SK-N-SH (cell line): ENCODE data around the gene PPARD. TPM values are rescaled to one million over a fixed set of nuclear protein-coding genes. Genes with fewer than 3 reads are reported as not detected.

ENCODE experiments used
- CTCF ChIA-PET: fragments of 300-600, 350-600 bp; formaldehyde crosslinking; extraction: SDS; loops from one replicate; lab custom pipeline; 2021; lab: Yijun Ruan, JAX
- POLR2A ChIA-PET: fragments of 350-600 bp; sonication (Branson Sonifier 250); formaldehyde crosslinking; extraction: SDS; loops from one replicate; lab custom pipeline; 2020; ENCODE audit warnings: antibody characterized with exemption, inconsistent platforms; lab: Yijun Ruan, JAX
- DNase-seq: peaks from one replicate; pipeline ENCODE4 v3.0.0; 2012
- H2AFZ ChIP-seq: fragments of 200-600 bp; sonication (generic); 2 replicates; pipeline ENCODE4 v1.8.1; 2016; ENCODE audit warnings: antibody characterized with exemption, mild to moderate bottlenecking, low read depth
- H3F3A ChIP-seq: fragments of 200-600 bp; sonication (generic); replicated peaks from 2 replicates; pipeline ENCODE3; 2016; ENCODE audit warnings: antibody characterized with exemption, mild to moderate bottlenecking; ENCODE audit not compliant: insufficient read depth
- H3K27ac ChIP-seq, 2 experiments: fragments of 200-500 bp in 1 of 2; fragments of 200-600 bp in 1 of 2; sonication (Bioruptor generic) in 1 of 2; sonication (generic), shearing (Covaris generic) in 1 of 2; 2 replicates each; pipeline versions ENCODE4 v1.5.1 to v1.6.1; 2014 to 2016; ENCODE audit warnings: low read depth in 2 of 2, inconsistent platforms in 1 of 2, low read length in 1 of 2, mild to moderate bottlenecking in 1 of 2, mixed read lengths in 1 of 2
- H3K27me3 ChIP-seq: fragments of 200-600 bp; sonication (generic), shearing (Covaris generic); 2 replicates; pipeline ENCODE4 v1.6.1; 2016; ENCODE audit warnings: mixed run types; ENCODE audit not compliant: insufficient read depth
- H3K36me3 ChIP-seq, 2 experiments: fragments of 200-500 bp in 1 of 2; fragments of 200-600 bp in 1 of 2; sonication (Bioruptor generic) in 1 of 2; sonication (generic) in 1 of 2; replicated peaks in 1 of 2; 2 replicates each; pipeline versions ENCODE3 to v1.5.1; 2014 to 2016; ENCODE audit warnings: low read length in 1 of 2, mild to moderate bottlenecking in 1 of 2; ENCODE audit not compliant: insufficient read depth in 2 of 2, control insufficient read depth in 1 of 2
- H3K4me1 ChIP-seq, 2 experiments: fragments of 200-500 bp in 1 of 2; fragments of 200-600 bp in 1 of 2; sonication (Bioruptor generic) in 1 of 2; sonication (generic), shearing (Covaris generic) in 1 of 2; 2 replicates each; pipeline versions ENCODE4 v1.5.1 to v1.6.1; 2014 to 2016; ENCODE audit warnings: low read depth in 1 of 2, low read length in 1 of 2, mixed run types in 1 of 2; ENCODE audit not compliant: insufficient read depth in 2 of 2, control insufficient read depth in 1 of 2
- H3K4me2 ChIP-seq: fragments of 200-600 bp; sonication (generic), shearing (Covaris generic); 2 replicates; pipeline ENCODE4 v1.6.1; 2017; ENCODE audit warnings: mixed run types
- H3K4me3 ChIP-seq, 2 experiments: fragments of 200-500 bp in 1 of 2; fragments of 200-600 bp in 1 of 2; sonication (Bioruptor generic) in 1 of 2; sonication (generic), shearing (Covaris generic) in 1 of 2; 2 replicates each; pipeline versions ENCODE4 v1.5.1 to v1.8.1; 2014 to 2016; ENCODE audit warnings: low read depth in 2 of 2, inconsistent platforms in 1 of 2, low read length in 1 of 2, mild to moderate bottlenecking in 1 of 2, mixed read lengths in 1 of 2, moderate library complexity in 1 of 2
- H3K79me2 ChIP-seq: fragments of 200-600 bp; sonication (generic); 2 replicates; pipeline ENCODE4 v1.8.1; 2017; ENCODE audit warnings: mild to moderate bottlenecking; ENCODE audit not compliant: insufficient read depth
- H3K9ac ChIP-seq: fragments of 200-600 bp; sonication (generic); 2 replicates; pipeline ENCODE4 v1.6.1; 2017; ENCODE audit warnings: mixed run types
- H3K9me2 ChIP-seq: fragments of 200-600 bp; sonication (generic); 2 replicates; pipeline ENCODE4 v1.6.1; 2017; ENCODE audit warnings: mixed run types
- H3K9me3 ChIP-seq: fragments of 200-600 bp; sonication (generic); 2 replicates; pipeline ENCODE4 v1.6.1; 2017; ENCODE audit warnings: mixed run types, mild to moderate bottlenecking, moderate library complexity
- H4K20me1 ChIP-seq: fragments of 200-600 bp; sonication (generic); 2 replicates; pipeline ENCODE4 v1.6.1; 2017; ENCODE audit warnings: mild to moderate bottlenecking, mixed run types; ENCODE audit not compliant: insufficient read depth
- CHD2 ChIP-seq: fragments of 150-350 bp; IDR thresholded peaks from 2 replicates; pipeline ENCODE4 v1.6.1; 2018; ENCODE audit warnings: low read length; ENCODE audit not compliant: partially characterized antibody
- EZH2phosphoT487 ChIP-seq: fragments of 200-600 bp; sonication (generic); IDR thresholded peaks from 2 replicates; pipeline ENCODE4 v1.6.1; 2017; ENCODE audit warnings: low read depth, mixed run types, mild to moderate bottlenecking, antibody characterized with exemption, moderate library complexity, borderline replicate concordance
- FOSL2 ChIP-seq: IDR thresholded peaks from 2 replicates; pipeline ENCODE4 v1.4.0; 2012; ENCODE audit warnings: low read depth, mild to moderate bottlenecking, moderate library complexity, borderline replicate concordance
- GABPA ChIP-seq: IDR thresholded peaks from 2 replicates; pipeline ENCODE4 v1.4.0; 2012; ENCODE audit warnings: low read depth, mild to moderate bottlenecking
- NFIC ChIP-seq: IDR thresholded peaks from 2 replicates; pipeline ENCODE4 v1.4.0; 2012; ENCODE audit warnings: borderline replicate concordance
- RCOR1 ChIP-seq: fragments of 150-350 bp; IDR thresholded peaks from 2 replicates; pipeline ENCODE4 v1.6.1; 2017; ENCODE audit warnings: antibody characterized with exemption, low read length
- REST ChIP-seq: IDR thresholded peaks from 2 replicates; pipeline ENCODE4 v1.6.1; 2012; ENCODE audit warnings: mild to moderate bottlenecking, low read depth, low read length, moderate library complexity
- TAF1 ChIP-seq: IDR thresholded peaks from 2 replicates; pipeline ENCODE4 v1.6.1; 2012; ENCODE audit warnings: low read depth, mild to moderate bottlenecking, low read length, moderate library complexity, borderline replicate concordance
- ZBTB33 ChIP-seq: IDR thresholded peaks from 2 replicates; pipeline ENCODE4 v1.4.0; 2012; ENCODE audit warnings: low read depth, borderline replicate concordance
- WGBS: methylation state at CpG from one replicate; pipeline ENCODE4 v1.1.6; 2017; ENCODE audit warnings: low lambda C conversion rate; 5-methylcytosine and 5-hydroxymethylcytosine counted together
- polyA plus RNA-seq, 3 experiments: library from polyadenylated mRNA; depleted of rRNA; stranded (reverse); fragments of >200 nt; gene quantifications; 2 replicates each; pipeline ENCODE4 v1.2.3, GENCODE V29; 2012

Gene PPARD
- polyA plus RNA-seq, 1 of the 3 experiments (the other 2 are of a cell fraction), result 13.3 TPM

DNA sequence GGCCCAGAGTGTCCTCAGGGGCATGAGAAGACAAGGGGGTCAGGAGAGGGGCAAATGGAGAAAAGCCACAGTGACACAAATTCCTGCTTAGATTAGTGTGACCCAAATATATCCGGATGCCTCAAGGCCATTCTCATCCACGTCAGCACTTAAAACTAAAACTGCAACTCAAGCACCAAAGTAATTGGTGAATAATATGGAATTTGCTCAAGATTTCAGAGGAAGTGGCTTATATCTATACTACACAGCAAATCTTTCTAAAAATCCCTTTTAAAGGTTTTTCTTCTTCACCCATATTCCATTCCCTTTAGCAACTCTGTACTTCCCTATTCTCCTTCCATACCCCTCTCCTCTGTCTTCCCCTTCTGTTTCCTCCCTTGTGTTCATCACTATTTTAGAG, 29.6 kb upstream of the PPARD start:
- no peaks in the 10 kb centered on the region for H3K36me3 ChIP-seq
- H4K20me1 ChIP-seq, result no peaks in the 10 kb centered on the region
- peaks cover 0 to 5% of the 10 kb centered on the region in 2 experiments; a peak in 1 of 4 replicates for H3K4me1 ChIP-seq
- H3K27ac ChIP-seq, result no peak overlapping the region
- H3K27me3 ChIP-seq, result peaks cover 10% of the 10 kb centered on the region; the same call in 1 of the 2 replicates
- DNase-seq, result no peak
- no peaks in the 10 kb centered on the region for H3K79me2 ChIP-seq
- TF ChIP-seq CHD2 (no peak), GABPA (no peak), RCOR1 (no peak), ZBTB33 (no peak), FOSL2 (no peak), NFIC (no peak), TAF1 (no peak), EZH2phosphoT487 (no peak), REST (no peak)
- 53% methylated on average over 2 of the region's 2 CpGs for WGBS
- no peaks in the 10 kb centered on the region for H3K9me3 ChIP-seq
- H2AFZ ChIP-seq, result no peak overlapping the region
- ChIA-PET CTCF (interaction anchor here (1.5 kb wide), 1 partner anchor 14 kb away, joined by 6 read pairs; no protein-coding TSS in a partner anchor), POLR2A (interaction anchor here (0.9 kb wide), 1 partner anchor 17 kb away, joined by 3 read pairs; no protein-coding TSS in a partner anchor)
- no peaks in the 10 kb centered on the region for H3F3A ChIP-seq
- H3K4me2 ChIP-seq, result no peak overlapping the region
- no peak overlapping the region for H3K4me3 ChIP-seq
- no peaks in the 10 kb centered on the region for H3K9me2 ChIP-seq
- H3K9ac ChIP-seq, result no peak overlapping the region
